BE2C (cell line): ENCODE measurements around the gene IFITM10.

ENCODE experiments used
- DNase-seq: peaks from one replicate; pipeline ENCODE4 v3.0.0-alpha.2; 2020
- H3K27me3 ChIP-seq: fragments of 250-450 bp; sonication (Bioruptor Pico); 2 replicates; pipeline ENCODE4 v1.5.1; 2020; ENCODE audit warnings: mild to moderate bottlenecking
- H3K36me3 ChIP-seq: fragments of 250-450 bp; sonication (Bioruptor Pico); 2 replicates; pipeline ENCODE4 v1.5.1; 2020; ENCODE audit warnings: mild to moderate bottlenecking
- H3K4me1 ChIP-seq: fragments of 250-450 bp; sonication (Bioruptor Pico); 2 replicates; pipeline ENCODE4 v1.5.1; 2020
- H3K4me3 ChIP-seq: 2 replicates; pipeline ENCODE4 v1.5.1; 2011; ENCODE audit warnings: low read depth, low read length
- H3K9me3 ChIP-seq: fragments of 250-450 bp; sonication (Bioruptor Pico); 2 replicates; pipeline ENCODE4 v1.5.1; 2020
- TF ChIP-seq, protein P1 (sequence below): IDR thresholded peaks from 2 replicates; pipeline ENCODE4 v1.5.1; 2012; ENCODE audit warnings: mild to moderate bottlenecking, low read depth, low read length

Gene IFITM10

DNA sequence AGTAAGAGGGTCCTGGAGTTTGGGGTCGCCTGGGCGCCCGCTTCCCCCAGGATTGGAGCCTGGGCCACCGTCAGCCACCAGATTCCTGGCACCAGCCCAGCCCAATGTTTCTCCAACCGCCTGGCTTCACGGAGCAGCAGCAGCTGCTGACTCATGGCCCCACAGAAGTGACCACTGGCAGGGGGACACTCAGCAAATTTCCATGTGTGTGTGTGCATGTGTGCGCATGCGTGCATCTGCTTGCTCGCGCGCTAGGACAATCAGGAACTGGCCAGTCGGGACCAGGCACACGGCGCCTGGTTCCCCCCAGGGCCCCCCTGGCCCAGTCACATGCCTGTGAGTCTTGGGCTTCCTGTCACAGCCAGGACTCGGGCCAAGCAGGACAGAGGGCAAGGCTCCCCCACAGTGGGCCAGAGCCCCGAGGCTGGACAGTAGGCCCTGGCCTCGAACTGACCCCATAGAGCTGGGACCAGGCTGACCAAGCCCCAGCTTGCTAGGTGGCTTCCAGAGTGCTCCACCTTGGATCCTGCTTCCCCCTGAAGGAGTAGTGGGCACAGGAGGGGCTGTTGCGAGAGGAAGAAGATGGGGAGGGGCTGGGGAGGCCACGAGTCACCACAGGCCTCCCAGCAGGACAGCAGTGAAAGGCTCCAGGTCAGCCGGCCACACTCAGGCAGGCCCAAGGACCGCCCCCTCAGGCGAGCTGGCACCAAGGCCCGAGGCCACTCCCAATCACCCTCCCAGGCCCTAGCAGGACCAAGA lies 10.1 kb upstream of the IFITM10 start:
- no peaks in the 10 kb centered on the region for H3K4me1 ChIP-seq
- H3K9me3 ChIP-seq: no peaks in the 10 kb centered on the region
- no peaks in the 10 kb centered on the region for H3K36me3 ChIP-seq
- no peak for DNase-seq
- TF ChIP-seq, protein P1, sequence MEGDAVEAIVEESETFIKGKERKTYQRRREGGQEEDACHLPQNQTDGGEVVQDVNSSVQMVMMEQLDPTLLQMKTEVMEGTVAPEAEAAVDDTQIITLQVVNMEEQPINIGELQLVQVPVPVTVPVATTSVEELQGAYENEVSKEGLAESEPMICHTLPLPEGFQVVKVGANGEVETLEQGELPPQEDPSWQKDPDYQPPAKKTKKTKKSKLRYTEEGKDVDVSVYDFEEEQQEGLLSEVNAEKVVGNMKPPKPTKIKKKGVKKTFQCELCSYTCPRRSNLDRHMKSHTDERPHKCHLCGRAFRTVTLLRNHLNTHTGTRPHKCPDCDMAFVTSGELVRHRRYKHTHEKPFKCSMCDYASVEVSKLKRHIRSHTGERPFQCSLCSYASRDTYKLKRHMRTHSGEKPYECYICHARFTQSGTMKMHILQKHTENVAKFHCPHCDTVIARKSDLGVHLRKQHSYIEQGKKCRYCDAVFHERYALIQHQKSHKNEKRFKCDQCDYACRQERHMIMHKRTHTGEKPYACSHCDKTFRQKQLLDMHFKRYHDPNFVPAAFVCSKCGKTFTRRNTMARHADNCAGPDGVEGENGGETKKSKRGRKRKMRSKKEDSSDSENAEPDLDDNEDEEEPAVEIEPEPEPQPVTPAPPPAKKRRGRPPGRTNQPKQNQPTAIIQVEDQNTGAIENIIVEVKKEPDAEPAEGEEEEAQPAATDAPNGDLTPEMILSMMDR: no peak
- no peak overlapping the region for H3K4me3 ChIP-seq
- no peaks in the 10 kb centered on the region for H3K27me3 ChIP-seq

DNA sequence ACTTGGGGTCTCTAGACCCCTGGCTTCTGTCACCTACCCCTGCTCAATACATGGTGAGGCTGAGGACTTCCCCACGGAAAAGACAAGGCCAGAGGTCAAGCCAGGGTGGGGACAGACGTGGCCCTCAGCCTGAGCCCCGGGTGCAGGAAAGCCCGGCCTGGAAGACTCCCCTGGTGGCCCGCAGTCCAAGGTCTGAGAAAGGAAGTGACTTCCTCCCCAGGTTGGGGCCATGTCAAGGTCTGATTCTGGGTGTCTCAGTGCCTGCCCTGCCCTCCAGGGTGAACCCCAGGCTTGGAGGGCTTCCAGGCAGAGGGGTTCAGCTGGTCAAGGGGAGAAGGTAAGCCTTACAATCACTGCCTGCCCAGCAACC lies 9.4 kb upstream of the IFITM10 start:
- Histone ChIP-seq H3K36me3 (no peaks in the 10 kb centered on the region), H3K9me3 (no peaks in the 10 kb centered on the region), H3K4me3 (no peak overlapping the region), H3K27me3 (no peaks in the 10 kb centered on the region), H3K4me1 (no peaks in the 10 kb centered on the region)
- no peak for DNase-seq
- TF ChIP-seq, protein P1: no peak

DNA sequence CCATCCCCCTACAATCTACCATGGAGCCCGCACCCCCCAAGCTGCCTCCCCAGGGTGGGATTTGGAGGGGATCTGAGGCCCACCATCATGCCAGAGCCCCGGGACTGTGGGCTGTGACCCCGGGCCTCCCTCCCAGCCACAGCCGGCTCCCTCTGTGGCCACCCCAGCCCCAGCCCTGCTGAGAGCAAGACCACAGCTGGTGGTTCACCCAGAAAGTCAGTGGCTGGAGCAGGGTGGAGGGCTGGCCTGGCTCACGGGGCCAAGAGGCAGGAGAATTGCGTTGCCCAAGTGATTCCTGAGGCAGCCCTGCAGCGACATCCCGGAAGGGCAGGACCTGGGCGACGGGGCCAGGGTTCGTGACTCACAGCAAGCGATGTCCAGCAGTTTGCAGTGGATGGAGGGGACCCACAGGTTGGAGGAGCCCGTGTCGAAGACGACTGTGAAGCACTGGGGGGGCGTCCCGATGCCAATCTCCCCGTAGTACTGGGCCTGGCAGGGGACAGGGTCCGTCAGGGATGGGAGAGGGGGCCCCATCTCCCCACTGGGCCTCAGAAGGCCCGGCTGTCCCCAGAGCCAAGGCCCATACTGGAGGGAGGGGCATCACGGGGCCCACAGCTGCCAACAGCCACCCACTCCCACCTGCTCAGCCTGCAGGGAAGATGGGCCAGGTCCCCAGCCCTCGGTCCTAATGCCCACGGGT lies 8.9 kb upstream of the IFITM10 start:
- Histone ChIP-seq H3K36me3 (no peaks in the 10 kb centered on the region), H3K27me3 (no peaks in the 10 kb centered on the region), H3K4me1 (no peaks in the 10 kb centered on the region), H3K9me3 (no peaks in the 10 kb centered on the region), H3K4me3 (no peak overlapping the region)
- DNase-seq: no peak
- TF ChIP-seq, protein P1: no peak

DNA sequence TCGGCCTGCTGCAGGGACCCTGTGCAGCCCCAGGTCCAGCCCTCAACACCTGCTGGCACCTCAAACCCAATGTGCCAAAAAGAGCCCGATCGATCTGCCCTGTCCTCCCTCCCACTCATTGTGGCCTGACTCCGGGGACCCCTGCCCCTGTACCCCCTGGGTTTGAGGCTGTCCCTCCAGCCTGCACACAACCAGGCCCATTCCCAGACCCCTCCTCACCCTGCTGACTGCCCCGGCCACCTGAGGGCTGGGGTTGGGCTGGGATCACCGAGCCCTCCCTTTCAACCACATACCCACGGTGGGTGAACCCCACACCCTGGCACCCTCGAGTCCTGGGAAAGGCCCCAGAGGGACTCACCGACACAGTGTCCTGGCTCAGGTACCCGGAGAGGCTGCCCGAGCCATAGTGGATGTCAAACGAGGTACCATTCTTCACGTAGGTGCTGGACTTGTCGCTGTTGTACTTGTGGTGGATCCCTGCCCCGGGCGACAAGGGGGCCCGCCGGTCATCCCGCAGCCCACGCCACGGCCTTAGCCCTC lies 8.3 kb upstream of the IFITM10 start:
- TF ChIP-seq, protein P1: no peak
- no peak for DNase-seq
- Histone ChIP-seq H3K27me3 (no peaks in the 10 kb centered on the region), H3K4me3 (no peak overlapping the region), H3K9me3 (no peaks in the 10 kb centered on the region), H3K4me1 (no peaks in the 10 kb centered on the region), H3K36me3 (no peaks in the 10 kb centered on the region)

DNA sequence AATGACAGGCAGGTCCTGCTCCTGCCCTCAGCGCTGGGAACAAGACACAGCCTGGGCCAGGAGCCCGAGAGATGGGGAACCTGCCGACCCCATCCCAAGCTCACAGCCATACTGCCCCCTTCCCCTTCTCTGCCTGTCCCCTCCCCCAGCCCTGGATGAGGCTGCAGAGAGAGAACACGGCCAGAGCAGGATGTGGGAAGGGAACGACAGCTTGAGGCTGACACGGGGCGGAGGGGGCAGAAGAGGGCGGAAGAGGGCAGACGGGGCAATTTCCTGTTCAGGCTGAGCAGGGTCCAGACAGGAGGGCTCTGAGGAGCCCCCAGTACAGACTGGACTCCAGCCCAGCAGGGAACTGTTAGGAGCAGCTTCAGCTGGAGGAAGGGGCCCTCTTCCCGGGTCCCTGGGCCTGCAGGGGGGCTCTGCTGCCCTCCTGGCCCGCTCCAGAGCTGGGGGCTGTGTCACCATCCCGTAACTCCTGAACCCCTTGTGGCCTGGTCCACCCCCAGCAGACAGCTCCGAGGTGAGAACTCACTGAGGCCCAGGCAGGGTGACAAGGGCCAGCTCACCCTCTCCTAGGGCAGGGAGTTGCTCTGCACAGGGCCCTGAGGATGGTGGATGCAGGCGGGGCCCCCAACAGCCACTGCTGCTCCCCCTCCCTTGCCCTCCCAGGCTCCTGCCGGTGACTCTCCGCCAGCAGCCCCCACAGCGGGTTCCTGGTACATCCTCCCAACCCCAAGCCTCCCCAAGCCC lies 7.6 kb upstream of the IFITM10 start:
- TF ChIP-seq, protein P1: no peak
- DNase-seq: no peak
- Histone ChIP-seq H3K27me3 (no peaks in the 10 kb centered on the region), H3K4me3 (no peak overlapping the region), H3K4me1 (no peaks in the 10 kb centered on the region), H3K36me3 (no peaks in the 10 kb centered on the region), H3K9me3 (no peaks in the 10 kb centered on the region)
